A549 (cell line): ENCODE results near the gene TMEM165.
"Not testable (repeated sequence)": the region's sequence is repeated elsewhere in the genome, so short reads cannot be mapped to it uniquely, and the experiment has no call there.

Experiments
- CBX8 ChIP-seq: fragments of 200-600 bp; sonication (generic); IDR thresholded peaks from 2 replicates; pipeline ENCODE4 v1.6.1; 2016
- FOSL2 ChIP-seq, 2 experiments: fragments of 450-650 bp in 1 of 2; fragments of >200 bp in 1 of 2; sonication (Bioruptor Twin) in 1 of 2; formaldehyde crosslinking; IDR thresholded peaks; 2 replicates each; pipeline versions ENCODE4 v1.5.0 to v1.6.1; 2016 to 2020; ENCODE audit warnings: mild to moderate bottlenecking in 1 of 2, moderate library complexity in 1 of 2
- POLR2A ChIP-seq: IDR thresholded peaks from 2 replicates; pipeline ENCODE4 v1.6.1; 2012; ENCODE audit warnings: mild to moderate bottlenecking, low read length
- RAD21 ChIP-seq, 2 experiments: fragments of >200 bp in 1 of 2; sonication (Bioruptor Twin) in 1 of 2; formaldehyde crosslinking in 1 of 2; IDR thresholded peaks in 1 of 2; conservative IDR thresholded peaks in 1 of 2; 2 replicates in 1 of 2; 3 replicates in 1 of 2; pipeline ENCODE4 v1.6.1; 2012 to 2018; ENCODE audit warnings: inconsistent platforms in 1 of 2
- RARB ChIP-seq: fragments of 250-450 bp; sonication (Bioruptor Pico); IDR thresholded peaks from 2 replicates; pipeline ENCODE4 v1.8.0; 2021; ENCODE audit warnings: mild to moderate bottlenecking, moderate library complexity

DNA sequence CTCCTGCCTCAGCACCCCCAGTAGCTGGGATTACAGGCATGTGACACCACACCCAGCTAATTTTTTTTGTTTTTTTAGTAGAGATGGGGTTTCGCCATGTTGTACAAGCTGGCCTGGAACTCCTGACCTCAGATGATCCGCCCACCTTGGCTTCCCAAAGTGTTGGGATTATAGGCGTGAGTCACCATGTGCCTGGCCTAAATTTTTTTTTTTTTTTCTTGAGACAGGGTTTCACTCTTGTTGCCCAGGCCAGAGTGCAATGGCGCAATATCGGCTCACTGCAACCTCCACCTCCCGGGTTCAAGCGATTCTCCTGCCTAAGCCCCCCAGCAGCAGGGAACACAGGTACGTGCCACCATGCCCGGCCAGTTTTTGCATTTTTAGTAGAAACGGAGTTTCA, 44.9 kb upstream of the TMEM165 start:
- TF ChIP-seq POLR2A; CBX8; RAD21 (conservative IDR thresholded peaks at IDR 0.05 in 1 of 2, IDR thresholded peaks at IDR 0.05 in 1 of 2); FOSL2 (IDR thresholded peaks at IDR 0.05); FOSL2 (CRISPR knock-in tag; IDR thresholded peaks at IDR 0.05); RARB: not testable (repeated sequence)
